ENCODE measurements around the gene TUBA3D.
"Not testable (repeated sequence)": the region's sequence is repeated elsewhere in the genome, so short reads cannot be mapped to it uniquely, and the experiment has no call there.

DNA sequence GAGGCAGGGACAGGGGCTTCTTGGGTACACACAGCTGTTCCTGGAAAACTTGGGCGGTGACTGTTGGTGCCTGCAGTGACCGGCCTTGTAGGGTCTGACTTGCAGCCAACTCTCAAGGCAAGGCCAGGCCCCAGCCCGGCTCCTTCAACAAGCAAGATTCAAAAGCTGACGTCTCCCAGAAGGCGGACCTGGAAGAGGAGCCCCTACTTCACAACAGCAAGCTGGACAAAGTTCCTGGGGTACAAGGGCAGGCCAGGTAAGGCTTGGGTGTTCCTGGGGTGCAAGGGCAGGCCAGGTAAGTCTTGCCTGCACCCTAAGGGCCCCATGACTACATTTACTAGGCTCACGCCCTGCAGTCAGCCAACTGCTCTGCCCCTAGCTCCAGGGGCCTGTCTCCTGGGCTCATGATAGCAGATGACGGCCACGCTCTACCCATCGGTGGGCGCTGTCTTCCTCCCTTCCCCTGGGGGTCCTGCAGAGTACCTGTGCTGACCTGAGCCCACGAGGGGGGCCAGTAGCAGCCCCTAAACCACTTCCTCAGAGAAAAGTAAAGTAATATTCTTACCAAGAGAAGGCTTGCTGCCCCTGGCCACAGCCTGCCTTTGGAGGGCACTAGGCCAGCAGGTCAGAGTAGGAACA lies 55.7 kb downstream of the TUBA3D start:
- TF ChIP-seq, protein P1, sequence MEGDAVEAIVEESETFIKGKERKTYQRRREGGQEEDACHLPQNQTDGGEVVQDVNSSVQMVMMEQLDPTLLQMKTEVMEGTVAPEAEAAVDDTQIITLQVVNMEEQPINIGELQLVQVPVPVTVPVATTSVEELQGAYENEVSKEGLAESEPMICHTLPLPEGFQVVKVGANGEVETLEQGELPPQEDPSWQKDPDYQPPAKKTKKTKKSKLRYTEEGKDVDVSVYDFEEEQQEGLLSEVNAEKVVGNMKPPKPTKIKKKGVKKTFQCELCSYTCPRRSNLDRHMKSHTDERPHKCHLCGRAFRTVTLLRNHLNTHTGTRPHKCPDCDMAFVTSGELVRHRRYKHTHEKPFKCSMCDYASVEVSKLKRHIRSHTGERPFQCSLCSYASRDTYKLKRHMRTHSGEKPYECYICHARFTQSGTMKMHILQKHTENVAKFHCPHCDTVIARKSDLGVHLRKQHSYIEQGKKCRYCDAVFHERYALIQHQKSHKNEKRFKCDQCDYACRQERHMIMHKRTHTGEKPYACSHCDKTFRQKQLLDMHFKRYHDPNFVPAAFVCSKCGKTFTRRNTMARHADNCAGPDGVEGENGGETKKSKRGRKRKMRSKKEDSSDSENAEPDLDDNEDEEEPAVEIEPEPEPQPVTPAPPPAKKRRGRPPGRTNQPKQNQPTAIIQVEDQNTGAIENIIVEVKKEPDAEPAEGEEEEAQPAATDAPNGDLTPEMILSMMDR (IDR thresholded peaks at IDR 0.05), result not testable (repeated sequence)
- not testable (repeated sequence) for TF ChIP-seq SIN3A (IDR thresholded peaks at IDR 0.05; ENCODE audit: borderline replicate concordance, insufficient read depth, low read depth, low read length)
